ENCODE data around the gene DNAH10.

The DNAH10 gene

GRCh38 chr12:123972457-123973401 lies 210.6 kb downstream of the DNAH10 start, which contains the start of the genes CCDC92 and ZNF664:
CCDC92 (minus strand) TSS chr12:123972831; CDS start chr12:123944305, 28,526 bp downstream.
ZNF664 (plus strand) TSS chr12:123973215; CDS start chr12:124012145, 38,930 bp downstream.
- peak; percentile 18 for TF ChIP-seq CTCF (IDR thresholded peaks at IDR 0.05; ENCODE audit: low read depth, low read length, missing control alignments)
- H3K4me3 ChIP-seq (ENCODE audit: low read depth, low read length), result peak within 1 kb of the TSS; percentile 73
- DNase-seq (ENCODE audit: low read depth), result peak; percentile 68

DNA sequence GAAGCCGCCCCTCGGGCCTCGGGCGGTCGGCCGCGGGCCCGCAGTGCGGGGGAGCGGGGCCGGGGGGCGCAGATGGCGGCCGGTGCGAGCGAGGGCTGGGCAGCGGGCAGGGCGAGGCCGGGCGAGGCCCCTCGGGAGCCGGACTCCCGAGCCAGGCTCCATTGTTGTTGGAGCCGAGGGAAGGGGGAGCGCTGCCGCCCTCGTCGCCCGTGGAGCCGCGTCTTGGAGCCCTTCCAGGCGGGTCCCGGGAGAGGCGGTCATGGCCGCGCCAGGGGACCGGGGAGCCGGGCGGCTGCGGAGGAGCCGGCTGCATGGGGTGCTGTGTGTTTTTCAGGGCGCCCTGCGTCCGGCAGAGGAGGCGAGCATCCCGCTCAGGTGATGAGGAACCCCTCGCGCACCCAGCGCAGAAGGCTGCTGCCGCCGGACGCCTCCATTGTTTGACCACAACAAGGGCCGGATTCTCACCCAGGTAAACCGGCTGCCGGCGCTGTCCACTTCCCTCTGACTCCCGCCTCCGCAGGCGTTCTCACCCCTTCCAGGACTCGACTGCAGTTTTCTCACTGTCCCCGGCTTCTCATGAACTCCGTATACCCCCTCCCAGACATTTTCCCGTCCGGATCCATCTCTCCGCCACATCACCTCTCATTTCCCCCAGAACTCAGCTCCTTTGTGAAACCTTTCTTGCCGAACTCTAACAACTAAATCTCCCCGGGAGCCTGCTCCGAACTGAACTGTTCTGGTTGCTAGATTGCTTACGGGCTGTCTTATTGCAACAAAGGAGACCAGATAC lies 211.6 kb downstream of the DNAH10 start:
- peak overlapping the region; percentile 63 for H3K4me3 ChIP-seq (ENCODE audit: low read depth, low read length)
- no peak for DNase-seq (ENCODE audit: low read depth)
- TF ChIP-seq CTCF (IDR thresholded peaks at IDR 0.05; ENCODE audit: low read depth, low read length, missing control alignments), result no peak

DNA sequence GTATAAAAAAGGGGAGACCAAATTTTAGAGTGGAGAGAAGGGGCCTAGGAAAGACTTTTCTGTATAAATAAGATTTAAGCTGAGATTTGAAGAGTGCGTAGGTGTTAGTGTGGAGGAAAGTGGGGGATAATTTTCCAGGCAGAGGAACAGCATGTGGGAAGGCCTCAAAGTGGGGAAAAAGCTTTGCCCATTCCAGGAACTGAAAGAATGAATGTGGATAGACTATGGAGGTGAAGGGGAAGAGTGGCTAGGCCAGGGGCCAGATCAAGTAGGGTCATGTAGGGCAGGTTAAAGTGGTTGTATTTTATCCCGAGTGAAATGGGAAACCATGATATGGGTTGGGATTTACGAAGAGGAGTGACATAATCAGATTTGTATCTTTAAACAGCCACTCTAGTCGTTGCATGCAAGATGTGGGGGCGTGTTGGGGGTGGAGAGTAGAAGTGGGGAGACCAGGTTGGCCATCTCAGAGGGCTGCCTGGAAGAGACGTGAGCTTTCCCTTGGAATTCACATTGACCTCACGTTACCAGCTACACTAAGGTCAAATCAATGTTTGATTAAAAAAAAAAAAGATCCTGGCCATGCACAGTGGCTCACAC lies 214.2 kb downstream of the DNAH10 start:
- no peak for TF ChIP-seq CTCF (IDR thresholded peaks at IDR 0.05; ENCODE audit: low read depth, low read length, missing control alignments)

DNA sequence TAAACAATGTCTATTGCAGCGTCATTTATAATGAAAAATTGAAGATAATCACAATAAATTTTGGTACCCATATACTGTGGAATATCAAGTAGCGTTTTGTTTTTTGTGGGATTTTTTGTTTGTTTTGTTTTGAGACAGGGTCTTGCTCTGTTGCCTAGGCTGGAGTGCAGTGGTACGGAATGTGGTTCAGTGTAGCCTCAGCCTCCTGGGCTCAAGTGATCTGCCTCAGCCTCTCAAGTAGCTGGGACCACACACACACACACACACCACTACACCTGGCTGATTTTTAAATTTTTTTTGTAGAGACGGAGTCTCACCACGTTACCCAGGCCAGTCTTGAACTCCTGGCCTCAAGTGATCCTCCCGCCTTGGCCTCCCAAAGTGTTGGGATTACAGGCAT lies 217.5 kb downstream of the DNAH10 start:
- no peak for TF ChIP-seq CTCF (IDR thresholded peaks at IDR 0.05; ENCODE audit: low read depth, low read length, missing control alignments)

More for the DNA sequence above, 214.2 kb downstream of the DNAH10 start:
- H3K4me3 ChIP-seq (ENCODE audit: low read depth, low read length), result no peak overlapping the region
- no peak for DNase-seq (ENCODE audit: low read depth)

GRCh38 chr12:123982269-123982668 lies 220.2 kb downstream of the DNAH10 start:
- TF ChIP-seq CTCF (IDR thresholded peaks at IDR 0.05; ENCODE audit: low read depth, low read length, missing control alignments), result no peak
- DNase-seq (ENCODE audit: low read depth), result no peak
- H3K4me3 ChIP-seq (ENCODE audit: low read depth, low read length), result no peak overlapping the region

More for the DNA sequence above, 217.5 kb downstream of the DNAH10 start:
- H3K4me3 ChIP-seq (ENCODE audit: low read depth, low read length), result no peak overlapping the region
- no peak for DNase-seq (ENCODE audit: low read depth)

DNA sequence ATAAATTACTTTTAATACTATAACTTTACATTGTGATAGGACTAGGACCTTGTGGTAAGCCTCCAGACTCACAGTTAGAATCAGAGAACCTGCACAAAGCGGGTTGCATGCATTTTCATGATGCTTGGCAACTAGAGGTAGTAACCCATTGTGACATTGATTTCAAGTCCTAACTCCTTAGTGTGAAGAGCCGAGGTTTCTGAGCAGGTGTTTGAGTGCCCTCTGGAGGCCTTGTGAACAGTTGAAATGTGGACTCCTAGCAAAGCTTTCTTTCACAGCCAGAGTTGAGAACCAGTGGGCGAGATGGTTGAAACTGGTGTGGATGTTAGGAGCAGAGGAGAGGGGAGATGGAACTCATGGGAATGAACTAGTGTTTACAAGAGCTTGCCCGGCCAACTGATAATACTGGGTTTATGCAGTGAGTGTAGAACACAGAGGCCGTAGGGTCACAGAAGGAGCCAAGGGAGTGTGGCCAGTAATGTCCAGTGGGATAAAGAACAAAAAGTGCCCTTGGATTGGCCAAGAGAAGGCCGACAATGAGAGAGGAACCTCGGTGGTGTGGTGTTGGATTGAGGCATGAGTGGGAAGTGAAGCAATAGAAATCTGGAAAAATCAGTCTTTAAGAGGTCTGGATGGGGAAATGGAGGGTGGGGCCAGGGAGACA lies 221.9 kb downstream of the DNAH10 start:
- H3K4me3 ChIP-seq (ENCODE audit: low read depth, low read length), result no peak overlapping the region
- DNase-seq (ENCODE audit: low read depth), result no peak
- TF ChIP-seq CTCF (IDR thresholded peaks at IDR 0.05; ENCODE audit: low read depth, low read length, missing control alignments), result peak; percentile 67

Data from GM12864 (cell line).